Activated CD4-positive, alpha-beta T cell treated with anti-CD3 and anti-CD28 coated beads, Interleukin-2, amount 50 U/mL, for 4 hours (primary cell): ENCODE results near the gene ANKS1B.
"Not testable (repeated sequence)": the region's sequence is repeated elsewhere in the genome, so short reads cannot be mapped to it uniquely, and the experiment has no call there.

Experiments
- DNase-seq, 2 experiments: peaks; one replicate each; pipeline ENCODE4 v3.0.0-alpha.2; 2020

The ANKS1B gene

GRCh38 chr12:99984271-99985128, at the start of gene ANKS1B:
Gene ANKS1B (minus strand): TSS chr12:99984936. CDS start chr12:99984237, 699 bp downstream.
- DNase-seq: no peak

- no peak for DNase-seq
Observed at GRCh38 chr12:100031836-100032235, 47.1 kb upstream of the ANKS1B start.

GRCh38 chr12:100027671-100028070, 42.9 kb upstream of the ANKS1B start:
- DNase-seq: no peak

- DNase-seq: no peak
Observed at GRCh38 chr12:100026241-100026640, 41.5 kb upstream of the ANKS1B start.

GRCh38 chr12:100024974-100025555, 40.3 kb upstream of the ANKS1B start:
- DNase-seq: no peak

- no peak for DNase-seq
Observed at GRCh38 chr12:100020370-100020769, 35.6 kb upstream of the ANKS1B start.

- DNase-seq: no peak
Observed at GRCh38 chr12:100017056-100017455, 32.3 kb upstream of the ANKS1B start.

GRCh38 chr12:100016304-100016703, 31.6 kb upstream of the ANKS1B start:
- not testable (repeated sequence) for DNase-seq

GRCh38 chr12:100005846-100006245, 21.1 kb upstream of the ANKS1B start:
- not testable (repeated sequence) for DNase-seq

- no peak for DNase-seq
Observed at GRCh38 chr12:99997806-99998205, 13.1 kb upstream of the ANKS1B start.

GRCh38 chr12:99996095-99996494, 11.4 kb upstream of the ANKS1B start:
- DNase-seq: no peak

GRCh38 chr12:99985631-99986030, 895 bp upstream of the ANKS1B start:
- DNase-seq: no peak

- no peak for DNase-seq
Observed at GRCh38 chr12:99985129-99985570, 414 bp upstream of the ANKS1B start.

GRCh38 chr12:99983456-99984258, 1.1 kb downstream of the ANKS1B start:
- DNase-seq: no peak

- no peak for DNase-seq
Observed at GRCh38 chr12:99981639-99982190, 3.0 kb downstream of the ANKS1B start.

GRCh38 chr12:99979471-99979870, 5.3 kb downstream of the ANKS1B start:
- no peak for DNase-seq

- DNase-seq: no peak
Observed at GRCh38 chr12:99978152-99978551, 6.6 kb downstream of the ANKS1B start.

- DNase-seq: no peak
Observed at GRCh38 chr12:99977550-99977949, 7.2 kb downstream of the ANKS1B start.

GRCh38 chr12:99976762-99977161, 8.0 kb downstream of the ANKS1B start:
- DNase-seq: no peak

- no peak for DNase-seq
Observed at GRCh38 chr12:99975321-99975720, 9.4 kb downstream of the ANKS1B start.

- DNase-seq: no peak
Observed at GRCh38 chr12:99974146-99974545, 10.6 kb downstream of the ANKS1B start.

- DNase-seq: no peak
Observed at GRCh38 chr12:99966429-99966828, 18.3 kb downstream of the ANKS1B start.

GRCh38 chr12:99960311-99960710, 24.4 kb downstream of the ANKS1B start:
- no peak for DNase-seq
